IPS DF 19.7 (cell line): ENCODE measurements around the gene SLC15A1.

ENCODE experiments used
- DNase-seq: peaks from one replicate; pipeline ENCODE4 v3.0.0-alpha.2; 2013; ENCODE audit warnings: low read depth, low spot score

SLC15A1 gene

GRCh38 chr13:98751861-98752466, 508 bp downstream of the SLC15A1 start:
- DNase-seq = no peak

GRCh38 chr13:98751367-98751782, 1.1 kb downstream of the SLC15A1 start:
- no peak for DNase-seq

GRCh38 chr13:98749501-98749900, 3.0 kb downstream of the SLC15A1 start:
- no peak for DNase-seq

- no peak for DNase-seq
Measured at GRCh38 chr13:98746968-98747367, 5.5 kb downstream of the SLC15A1 start.

- no peak for DNase-seq
Measured at GRCh38 chr13:98743377-98743776, 9.1 kb downstream of the SLC15A1 start.

GRCh38 chr13:98742961-98743360, 9.5 kb downstream of the SLC15A1 start:
- no peak for DNase-seq

GRCh38 chr13:98741741-98742435, 10.6 kb downstream of the SLC15A1 start:
- no peak for DNase-seq

GRCh38 chr13:98740131-98740530, 12.3 kb downstream of the SLC15A1 start:
- no peak for DNase-seq

GRCh38 chr13:98738993-98739392, 13.5 kb downstream of the SLC15A1 start:
- DNase-seq = no peak

- peak; percentile 38 for DNase-seq
Measured at GRCh38 chr13:98738213-98738612, 14.3 kb downstream of the SLC15A1 start.

- no peak for DNase-seq
Measured at GRCh38 chr13:98731925-98732324, 20.5 kb downstream of the SLC15A1 start.

GRCh38 chr13:98731038-98731437, 21.4 kb downstream of the SLC15A1 start:
- DNase-seq = no peak

GRCh38 chr13:98730441-98730840, 22.0 kb downstream of the SLC15A1 start:
- DNase-seq = no peak

- no peak for DNase-seq
Measured at GRCh38 chr13:98729658-98730057, 22.8 kb downstream of the SLC15A1 start.

- no peak for DNase-seq
Measured at GRCh38 chr13:98722958-98723357, 29.5 kb downstream of the SLC15A1 start.

- DNase-seq = no peak
Measured at GRCh38 chr13:98721825-98722510, 30.5 kb downstream of the SLC15A1 start.

GRCh38 chr13:98719527-98720250, 32.8 kb downstream of the SLC15A1 start:
- no peak for DNase-seq

- no peak for DNase-seq
Measured at GRCh38 chr13:98717891-98718290, 34.6 kb downstream of the SLC15A1 start.

GRCh38 chr13:98717256-98717655, 35.2 kb downstream of the SLC15A1 start:
- no peak for DNase-seq

GRCh38 chr13:98710521-98710920, 42.0 kb downstream of the SLC15A1 start:
- DNase-seq = no peak

- no peak for DNase-seq
Measured at GRCh38 chr13:98707281-98707999, 45.0 kb downstream of the SLC15A1 start.
